AG09319 (cell line): ENCODE results near the gene TCF19.
"Not testable (repeated sequence)": the region's sequence is repeated elsewhere in the genome, so short reads cannot be mapped to it uniquely, and the experiment has no call there.

ENCODE experiments used
- DNase-seq: peaks from one replicate; pipeline ENCODE4 v3.0.0-alpha.2; 2010; ENCODE audit warnings: low read depth; ENCODE audit errors: extremely low read depth
- TF ChIP-seq, protein P1 (sequence below): IDR thresholded peaks from 2 replicates; pipeline ENCODE4 v1.5.1; 2011; ENCODE audit warnings: low read depth, mild to moderate bottlenecking, inconsistent platforms, low read length, moderate library complexity

TCF19 gene

DNA sequence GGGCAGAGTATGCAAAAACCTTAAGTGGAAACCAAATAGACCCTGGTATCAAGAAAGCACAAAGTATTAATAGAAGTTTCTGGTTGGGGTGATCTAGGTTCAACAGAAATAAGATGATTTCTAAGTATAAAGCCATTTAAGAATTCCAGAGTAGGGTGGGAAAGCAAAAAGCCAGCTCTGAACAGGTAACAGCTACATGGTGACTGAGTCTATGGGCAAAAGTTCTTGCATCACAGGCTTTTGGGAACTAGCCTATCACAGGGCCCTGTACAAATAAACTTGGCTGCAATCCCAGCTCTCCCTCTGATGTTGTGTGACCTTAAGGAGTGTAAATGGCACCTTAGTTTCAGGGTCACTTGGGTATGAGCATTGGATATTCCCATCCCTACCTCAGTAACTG is 5.5 kb downstream of the TCF19 start:
- TF ChIP-seq, protein P1, sequence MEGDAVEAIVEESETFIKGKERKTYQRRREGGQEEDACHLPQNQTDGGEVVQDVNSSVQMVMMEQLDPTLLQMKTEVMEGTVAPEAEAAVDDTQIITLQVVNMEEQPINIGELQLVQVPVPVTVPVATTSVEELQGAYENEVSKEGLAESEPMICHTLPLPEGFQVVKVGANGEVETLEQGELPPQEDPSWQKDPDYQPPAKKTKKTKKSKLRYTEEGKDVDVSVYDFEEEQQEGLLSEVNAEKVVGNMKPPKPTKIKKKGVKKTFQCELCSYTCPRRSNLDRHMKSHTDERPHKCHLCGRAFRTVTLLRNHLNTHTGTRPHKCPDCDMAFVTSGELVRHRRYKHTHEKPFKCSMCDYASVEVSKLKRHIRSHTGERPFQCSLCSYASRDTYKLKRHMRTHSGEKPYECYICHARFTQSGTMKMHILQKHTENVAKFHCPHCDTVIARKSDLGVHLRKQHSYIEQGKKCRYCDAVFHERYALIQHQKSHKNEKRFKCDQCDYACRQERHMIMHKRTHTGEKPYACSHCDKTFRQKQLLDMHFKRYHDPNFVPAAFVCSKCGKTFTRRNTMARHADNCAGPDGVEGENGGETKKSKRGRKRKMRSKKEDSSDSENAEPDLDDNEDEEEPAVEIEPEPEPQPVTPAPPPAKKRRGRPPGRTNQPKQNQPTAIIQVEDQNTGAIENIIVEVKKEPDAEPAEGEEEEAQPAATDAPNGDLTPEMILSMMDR, result no peak
- no peak for DNase-seq

DNA sequence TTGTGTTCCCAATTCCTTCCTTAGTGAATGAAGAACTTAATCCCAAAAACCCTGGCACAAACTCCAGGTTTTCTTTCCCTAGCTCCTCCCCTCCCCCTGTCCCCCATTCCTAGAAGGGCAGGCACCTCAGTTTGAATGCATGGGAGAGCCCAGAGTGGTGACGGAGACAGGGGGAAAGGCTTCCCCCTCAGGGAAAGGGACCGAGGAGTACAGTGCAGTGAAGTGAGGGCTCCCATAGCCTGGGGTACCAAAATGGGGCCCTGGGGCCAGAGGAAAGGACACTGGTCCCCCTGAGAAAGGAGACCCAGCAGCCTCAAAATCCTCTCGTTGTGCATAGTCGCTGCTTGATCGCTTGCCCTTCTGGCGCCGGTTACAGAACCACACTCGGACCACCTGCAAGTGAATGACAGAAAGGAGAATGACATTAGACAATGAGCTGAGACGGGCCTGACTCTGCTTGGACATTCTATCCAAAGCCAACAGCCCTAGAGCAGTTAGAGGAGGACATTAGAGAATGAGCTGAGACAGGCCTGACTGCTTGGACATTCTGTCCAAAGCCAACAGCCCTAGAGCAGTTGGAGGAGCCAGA is 6.2 kb downstream of the TCF19 start:
- DNase-seq, result not testable (repeated sequence)

GRCh38 chr6:31165064-31165832 is 6.9 kb downstream of the TCF19 start:
- DNase-seq, result not testable (repeated sequence)

DNA sequence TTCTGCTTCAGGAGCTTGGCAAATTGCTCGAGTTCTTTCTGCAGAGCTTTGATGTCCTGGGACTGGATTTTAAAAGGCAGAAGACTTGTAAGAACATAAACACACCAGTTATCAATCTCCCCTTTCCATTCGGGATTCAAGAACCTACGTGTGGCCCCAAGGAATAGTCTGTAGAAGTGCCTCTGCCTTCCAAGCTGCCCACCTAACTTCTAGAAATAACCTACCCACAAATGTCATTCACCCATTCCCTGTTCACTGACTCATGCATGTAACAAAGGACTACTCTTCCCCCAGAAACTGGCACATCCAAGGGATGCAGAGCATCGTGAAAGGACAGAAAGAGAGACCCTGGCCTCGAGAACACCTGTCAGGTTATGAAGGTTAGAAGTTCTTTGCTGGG is 7.6 kb downstream of the TCF19 start:
- DNase-seq, result no peak
- TF ChIP-seq, protein P1, result no peak

DNA sequence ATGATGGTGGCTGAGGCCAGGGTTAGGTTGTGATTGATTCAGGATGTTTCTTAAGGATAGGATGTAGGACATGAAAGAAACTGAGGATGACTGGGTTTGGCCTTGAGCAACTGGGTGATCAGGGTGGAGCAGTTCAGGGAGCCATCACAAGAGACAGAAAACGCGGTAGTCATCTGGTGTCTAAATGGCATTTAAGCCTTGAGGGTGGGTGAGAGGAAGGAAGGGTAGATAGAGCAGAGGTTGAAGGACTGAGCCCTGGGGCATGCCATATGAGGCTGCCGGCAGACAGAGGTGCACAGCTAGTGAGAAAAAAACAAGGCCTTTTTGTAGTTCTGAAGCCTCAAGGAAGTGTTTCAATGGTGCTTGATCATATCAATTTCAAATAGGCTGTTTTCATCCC is 10.2 kb downstream of the TCF19 start:
- DNase-seq, result no peak

GRCh38 chr6:31169123-31169857 is 10.9 kb downstream of the TCF19 start:
- TF ChIP-seq, protein P1, result no peak
- DNase-seq, result no peak

More for the DNA sequence above, 10.2 kb downstream of the TCF19 start:
- TF ChIP-seq, protein P1, result no peak

GRCh38 chr6:31169858-31170599 is 11.6 kb downstream of the TCF19 start:
- not testable (repeated sequence) for DNase-seq

GRCh38 chr6:31170600-31170881 is 12.2 kb downstream of the TCF19 start, which contains the start of gene POU5F1:
Gene POU5F1, minus strand, starts transcription at chr6:31170682. Its CDS starts 62 bp downstream, at chr6:31170620.
- TF ChIP-seq, protein P1, result no peak
- DNase-seq, result no peak
